Type B pancreatic cell (in vitro differentiated cells): Measurements from ENCODE around the gene IRX4. TPM values are rescaled to one million over a fixed set of nuclear protein-coding genes. Genes with fewer than 3 reads are reported as not detected.
"Not testable (repeated sequence)": the region's sequence is repeated elsewhere in the genome, so short reads cannot be mapped to it uniquely, and the experiment has no call there.

Source experiments
- DNase-seq: peaks from one replicate; pipeline ENCODE4 v3.0.0; 2021; ENCODE audit warnings: mixed read lengths; ENCODE audit not compliant: unreplicated experiment; ENCODE audit errors: extremely low spot score
- H3K27ac Mint-ChIP-seq: 2 replicates; pipeline ENCODE4 v1.8.0; 2021; ENCODE audit warnings: mild to moderate bottlenecking, mixed read lengths
- H3K27me3 Mint-ChIP-seq: 2 replicates; pipeline ENCODE4 v1.8.0; 2021; ENCODE audit warnings: mixed read lengths
- H3K36me3 Mint-ChIP-seq: 2 replicates; pipeline ENCODE4 v1.8.0; 2021; ENCODE audit warnings: mixed read lengths
- H3K4me1 Mint-ChIP-seq: one replicate; pipeline ENCODE4 v1.8.0; 2021; ENCODE audit warnings: mixed read lengths; ENCODE audit not compliant: unreplicated experiment
- H3K4me3 Mint-ChIP-seq: 2 replicates; pipeline ENCODE4 v1.8.0; 2021; ENCODE audit warnings: mild to moderate bottlenecking, mixed read lengths
- H3K9me3 Mint-ChIP-seq: 2 replicates; pipeline ENCODE4 v1.8.0; 2021; ENCODE audit warnings: mixed read lengths
- total RNA-seq: library from RNA; stranded (reverse); gene quantifications from 2 replicates; pipeline ENCODE4 v1.2.1, GENCODE V29; 2021; ENCODE audit warnings: low replicate concordance
- TF ChIP-seq, protein P1 (sequence below): fragments of 200-600 bp; sonication (generic); conservative IDR thresholded peaks from 2 replicates; pipeline ENCODE4 v1.5.0; 2021; ENCODE audit warnings: antibody characterized with exemption, mild to moderate bottlenecking

Gene IRX4
- total RNA-seq, 1 donor from 2014 or later = 1.6 TPM

- TF ChIP-seq, protein P1, sequence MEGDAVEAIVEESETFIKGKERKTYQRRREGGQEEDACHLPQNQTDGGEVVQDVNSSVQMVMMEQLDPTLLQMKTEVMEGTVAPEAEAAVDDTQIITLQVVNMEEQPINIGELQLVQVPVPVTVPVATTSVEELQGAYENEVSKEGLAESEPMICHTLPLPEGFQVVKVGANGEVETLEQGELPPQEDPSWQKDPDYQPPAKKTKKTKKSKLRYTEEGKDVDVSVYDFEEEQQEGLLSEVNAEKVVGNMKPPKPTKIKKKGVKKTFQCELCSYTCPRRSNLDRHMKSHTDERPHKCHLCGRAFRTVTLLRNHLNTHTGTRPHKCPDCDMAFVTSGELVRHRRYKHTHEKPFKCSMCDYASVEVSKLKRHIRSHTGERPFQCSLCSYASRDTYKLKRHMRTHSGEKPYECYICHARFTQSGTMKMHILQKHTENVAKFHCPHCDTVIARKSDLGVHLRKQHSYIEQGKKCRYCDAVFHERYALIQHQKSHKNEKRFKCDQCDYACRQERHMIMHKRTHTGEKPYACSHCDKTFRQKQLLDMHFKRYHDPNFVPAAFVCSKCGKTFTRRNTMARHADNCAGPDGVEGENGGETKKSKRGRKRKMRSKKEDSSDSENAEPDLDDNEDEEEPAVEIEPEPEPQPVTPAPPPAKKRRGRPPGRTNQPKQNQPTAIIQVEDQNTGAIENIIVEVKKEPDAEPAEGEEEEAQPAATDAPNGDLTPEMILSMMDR = no peak
- no peak overlapping the region for H3K27ac Mint-ChIP-seq
- peaks cover 5% of the 10 kb centered on the region for H3K4me1 Mint-ChIP-seq
- no peak for DNase-seq
- no peak overlapping the region for H3K4me3 Mint-ChIP-seq
- H3K9me3 Mint-ChIP-seq = no peaks in the 10 kb centered on the region
- H3K27me3 Mint-ChIP-seq = peaks cover 42% of the 10 kb centered on the region
- H3K36me3 Mint-ChIP-seq = no peaks in the 10 kb centered on the region
Observed at GRCh38 chr5:1844708-1845436, 37.9 kb downstream of the IRX4 start.

GRCh38 chr5:1843761-1844160 is 39.0 kb downstream of the IRX4 start:
- H3K36me3 Mint-ChIP-seq, H3K4me3 Mint-ChIP-seq, H3K9me3 Mint-ChIP-seq, H3K4me1 Mint-ChIP-seq, DNase-seq, H3K27ac Mint-ChIP-seq: not testable (repeated sequence)
- H3K27me3 Mint-ChIP-seq = peaks cover 38% of the 10 kb centered on the region

DNA sequence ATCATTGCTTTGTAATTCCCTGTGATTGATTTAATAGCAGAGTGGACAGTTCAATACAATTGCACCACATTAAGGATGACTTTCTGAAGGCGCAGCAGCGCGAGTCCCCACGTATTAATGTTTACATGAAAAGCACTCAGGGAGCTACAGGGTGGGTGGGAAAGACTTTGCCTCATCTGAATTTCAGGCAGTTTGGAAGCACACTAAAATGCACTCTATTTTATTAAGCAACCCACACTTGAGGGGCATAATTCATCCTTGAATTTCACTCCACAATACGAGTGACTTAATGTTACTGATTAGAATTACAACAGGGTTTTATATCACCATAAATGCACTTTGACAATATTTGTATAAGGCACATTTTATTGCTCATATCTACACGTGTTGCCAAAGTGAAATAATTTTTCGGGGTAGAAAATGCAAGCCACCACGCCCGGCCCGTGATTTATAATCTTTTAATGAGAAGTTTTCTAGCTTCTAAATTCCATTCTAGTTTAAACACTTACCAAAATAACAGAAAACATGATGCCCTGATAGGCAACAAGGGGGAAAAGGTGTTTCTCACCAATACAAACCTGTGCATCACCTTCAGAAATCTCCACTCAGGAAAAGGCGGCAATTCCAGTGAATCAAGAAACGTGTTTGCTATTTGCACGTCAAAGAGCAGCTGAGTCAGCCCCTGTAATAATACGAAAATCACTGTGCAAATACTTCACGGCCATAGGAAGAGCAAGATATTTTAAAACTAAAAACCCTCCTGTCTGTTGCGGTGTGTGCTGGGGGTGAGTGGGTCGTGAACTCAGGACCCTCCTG is 40.5 kb downstream of the IRX4 start:
- H3K27me3 Mint-ChIP-seq = peaks cover 31% of the 10 kb centered on the region
- no peak overlapping the region for H3K27ac Mint-ChIP-seq
- TF ChIP-seq, protein P1 = no peak
- H3K9me3 Mint-ChIP-seq = no peaks in the 10 kb centered on the region
- peaks cover 5% of the 10 kb centered on the region for H3K4me1 Mint-ChIP-seq
- H3K4me3 Mint-ChIP-seq = no peak overlapping the region
- DNase-seq = no peak
- H3K36me3 Mint-ChIP-seq = no peaks in the 10 kb centered on the region

DNA sequence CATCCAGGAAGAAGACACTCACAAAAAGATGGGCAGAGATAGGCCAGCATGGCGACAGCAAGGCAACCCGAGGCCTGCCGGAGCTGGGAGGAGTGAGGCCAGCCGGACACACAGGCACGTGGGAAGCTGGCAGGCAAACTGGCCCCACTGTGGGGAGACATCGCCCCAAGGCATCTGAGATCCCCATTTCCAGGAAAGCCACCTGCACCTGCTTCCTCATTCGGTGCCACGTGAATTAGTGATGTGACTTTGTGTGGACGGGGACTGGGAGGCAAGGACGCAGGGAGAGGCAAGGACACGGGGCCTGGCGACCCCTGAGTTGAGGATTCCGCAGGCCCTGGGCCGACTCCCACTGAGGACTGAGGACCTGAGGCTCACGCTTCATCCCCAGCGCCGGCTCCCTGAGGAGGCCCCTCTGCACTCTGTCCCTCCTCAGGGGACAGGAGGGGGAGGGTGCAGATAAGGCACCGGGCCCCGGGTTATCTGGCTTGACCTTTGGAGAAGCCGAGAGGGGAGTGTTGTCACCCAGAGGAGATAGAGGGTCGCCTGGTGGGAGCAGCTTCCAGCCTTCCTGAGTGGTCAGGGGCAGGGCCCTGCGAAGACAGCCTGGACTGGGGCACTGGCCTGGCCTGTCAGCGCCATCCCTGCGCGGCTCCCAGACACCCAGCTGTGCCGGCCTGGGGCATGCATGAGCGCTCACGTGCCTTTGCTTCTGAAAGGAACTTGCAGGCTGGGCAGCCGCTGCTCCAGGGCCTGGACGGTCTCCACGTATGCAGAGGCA is 41.8 kb downstream of the IRX4 start:
- Mint-ChIP-seq H3K4me1 (peaks cover 5% of the 10 kb centered on the region), H3K27me3 (peaks cover 32% of the 10 kb centered on the region), H3K4me3 (no peak overlapping the region), H3K36me3 (no peaks in the 10 kb centered on the region), H3K27ac (no peak overlapping the region), H3K9me3 (no peaks in the 10 kb centered on the region)
- TF ChIP-seq, protein P1 = no peak
- DNase-seq = no peak

DNA sequence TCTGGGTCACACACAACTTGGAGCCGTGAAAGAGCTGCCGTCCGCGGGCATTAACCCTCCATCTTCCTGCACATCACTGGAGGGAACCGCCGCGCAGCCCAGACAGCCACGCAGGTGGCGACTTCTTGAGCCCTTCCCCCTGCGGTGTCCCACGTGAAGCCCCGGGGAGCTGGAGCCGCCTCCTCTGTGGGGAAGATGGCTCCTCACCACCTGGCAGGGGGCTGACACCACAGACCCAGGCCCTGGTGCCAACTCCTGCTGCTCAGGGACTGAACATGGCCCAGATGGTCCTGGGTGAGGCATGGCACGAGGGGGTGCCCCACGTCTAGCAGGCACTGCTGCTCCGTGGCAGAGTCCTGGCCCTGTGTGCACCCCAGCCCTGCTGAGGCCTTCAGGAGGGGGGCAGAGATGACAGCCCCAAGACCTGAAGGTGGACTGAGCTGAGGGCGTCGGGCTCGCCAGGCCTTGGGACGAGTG is 42.6 kb downstream of the IRX4 start:
- no peak for DNase-seq
- Mint-ChIP-seq H3K36me3 (no peaks in the 10 kb centered on the region), H3K27me3 (peaks cover 40% of the 10 kb centered on the region), H3K9me3 (no peaks in the 10 kb centered on the region), H3K4me1 (peaks cover 6% of the 10 kb centered on the region), H3K27ac (no peak overlapping the region), H3K4me3 (no peak overlapping the region)
- TF ChIP-seq, protein P1 = no peak
